Uterus (tissue), 4 donors: Measurements from ENCODE around the gene PLCL2. TPM values are rescaled to one million over a fixed set of nuclear protein-coding genes. Genes with fewer than 3 reads are reported as not detected.

ENCODE experiments used
- DNase-seq, 2 donors: peaks; one replicate each; pipeline ENCODE4 v3.0.0-alpha.2; 2019 to 2020
- H3K27ac ChIP-seq, 2 donors: fragments of 200-600 bp; sonication (generic); 1 replicate in 1 of 2; 2 replicates in 1 of 2; pipeline ENCODE4 v1.5.1; 2016 to 2018
- H3K27me3 ChIP-seq, 2 donors: fragments of 200-600 bp; sonication (generic); one replicate each; pipeline ENCODE4 v1.5.1; 2018 to 2019; ENCODE audit warnings: control low read depth in 1 of 2
- H3K36me3 ChIP-seq, 2 donors: fragments of 200-600 bp; sonication (generic); one replicate each; pipeline ENCODE4 v1.5.1; 2019; ENCODE audit warnings: control low read depth in 1 of 2
- H3K4me1 ChIP-seq, 2 donors: fragments of 200-600 bp; sonication (generic); one replicate each; pipeline ENCODE4 v1.5.1; 2018 to 2019; ENCODE audit warnings: control low read depth in 1 of 2
- H3K4me3 ChIP-seq, 2 donors: fragments of 200-600 bp; sonication (generic); 1 replicate in 1 of 2; 2 replicates in 1 of 2; pipeline ENCODE4 v1.5.1; 2018 to 2019; ENCODE audit warnings: mild to moderate bottlenecking in 1 of 2
- H3K9me3 ChIP-seq, 2 donors: fragments of 200-600 bp; sonication (generic); one replicate each; pipeline ENCODE4 v1.5.1; 2019; ENCODE audit warnings: control low read depth in 1 of 2
- POLR2A ChIP-seq, 2 donors: fragments of 450-650 bp; IDR thresholded peaks; one replicate each; pipeline ENCODE4 v1.6.1; 2016; ENCODE audit warnings: antibody characterized with exemption in 2 of 2, mild to moderate bottlenecking in 1 of 2, moderate library complexity in 1 of 2
- intact Hi-C: fragments of 100-400 bp; cut with DNase I; formaldehyde crosslinking; loops from one replicate; pipeline ENCODE4 v1.15.1; 2023; ENCODE audit warnings: low total_unique reads
- total RNA-seq, 4 donors: library from RNA; depleted of rRNA in 3 of 4; stranded (reverse); fragments of >200 nt in 3 of 4; gene quantifications; one replicate each; pipeline versions ENCODE4 v1.1.0 to v1.2.4, GENCODE V29; 2014 to 2023
- TF ChIP-seq, protein P1 (sequence below), 4 experiments: fragments of 200-600 bp in 2 of 4; fragments of 450-650 bp in 2 of 4; sonication (generic) in 2 of 4; IDR thresholded peaks; one replicate each; pipeline ENCODE4 v1.5.1; 2016 to 2019; ENCODE audit warnings: antibody characterized with exemption in 4 of 4, mild to moderate bottlenecking in 2 of 4, moderate library complexity in 1 of 4
- donor health status: DM: yes; HTN: yes; CAD: no.

Gene PLCL2
- total RNA-seq, 4 donors from 2014 or later, result 9.7 to 63.0 (median 19.5) TPM

DNA sequence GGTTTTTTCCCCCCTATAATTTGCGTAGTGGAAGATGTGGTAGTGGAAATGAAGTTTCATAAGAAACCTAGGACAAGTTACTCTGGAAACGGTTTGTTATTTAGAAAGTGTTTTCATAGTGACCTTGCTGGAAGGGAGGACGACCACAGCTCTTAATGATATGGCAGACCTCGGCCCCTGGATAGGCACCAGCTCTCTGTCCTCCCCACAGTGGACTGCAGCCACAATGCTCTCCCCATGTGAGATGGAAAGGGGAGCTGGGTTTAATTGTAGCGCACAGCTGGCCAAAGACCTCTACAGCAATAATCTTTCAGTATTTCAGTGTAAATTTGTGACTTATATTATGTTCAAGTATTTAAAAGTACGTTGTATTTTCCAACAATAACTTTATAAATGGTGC lies 151.2 kb downstream of the PLCL2 start:
- Histone ChIP-seq H3K4me1 (no peaks in the 10 kb centered on the region), H3K9me3 (no peaks in the 10 kb centered on the region), H3K4me3 (no peak overlapping the region), H3K27me3 (no peaks in the 10 kb centered on the region), H3K27ac (no peak overlapping the region), H3K36me3 (no peaks in the 10 kb centered on the region)
- TF ChIP-seq POLR2A (IDR thresholded peaks at IDR 0.05), result no peak
- TF ChIP-seq, protein P1, sequence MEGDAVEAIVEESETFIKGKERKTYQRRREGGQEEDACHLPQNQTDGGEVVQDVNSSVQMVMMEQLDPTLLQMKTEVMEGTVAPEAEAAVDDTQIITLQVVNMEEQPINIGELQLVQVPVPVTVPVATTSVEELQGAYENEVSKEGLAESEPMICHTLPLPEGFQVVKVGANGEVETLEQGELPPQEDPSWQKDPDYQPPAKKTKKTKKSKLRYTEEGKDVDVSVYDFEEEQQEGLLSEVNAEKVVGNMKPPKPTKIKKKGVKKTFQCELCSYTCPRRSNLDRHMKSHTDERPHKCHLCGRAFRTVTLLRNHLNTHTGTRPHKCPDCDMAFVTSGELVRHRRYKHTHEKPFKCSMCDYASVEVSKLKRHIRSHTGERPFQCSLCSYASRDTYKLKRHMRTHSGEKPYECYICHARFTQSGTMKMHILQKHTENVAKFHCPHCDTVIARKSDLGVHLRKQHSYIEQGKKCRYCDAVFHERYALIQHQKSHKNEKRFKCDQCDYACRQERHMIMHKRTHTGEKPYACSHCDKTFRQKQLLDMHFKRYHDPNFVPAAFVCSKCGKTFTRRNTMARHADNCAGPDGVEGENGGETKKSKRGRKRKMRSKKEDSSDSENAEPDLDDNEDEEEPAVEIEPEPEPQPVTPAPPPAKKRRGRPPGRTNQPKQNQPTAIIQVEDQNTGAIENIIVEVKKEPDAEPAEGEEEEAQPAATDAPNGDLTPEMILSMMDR (IDR thresholded peaks at IDR 0.05), result no peak
- no peak for DNase-seq
- intact Hi-C loops, result no loop called here

DNA sequence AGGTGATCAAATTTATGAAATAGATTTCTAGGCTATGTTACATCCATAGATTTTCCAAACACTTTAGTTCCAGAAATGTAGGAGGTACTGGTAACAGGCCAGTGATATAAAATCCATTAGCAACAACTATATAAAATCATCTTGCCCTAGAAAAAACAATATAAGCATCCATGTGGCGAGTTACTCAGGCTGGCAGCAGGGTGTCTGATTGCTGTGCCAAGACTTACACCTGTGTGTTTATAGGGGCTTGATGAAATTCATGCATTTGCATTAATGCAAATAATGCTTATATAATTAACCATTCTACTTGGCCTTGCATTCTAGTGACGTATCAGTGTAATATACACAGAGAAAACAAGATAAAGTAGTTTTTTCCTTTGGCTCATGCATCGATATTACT lies 153.4 kb downstream of the PLCL2 start:
- Histone ChIP-seq H3K27me3 (no peaks in the 10 kb centered on the region), H3K4me1 (no peaks in the 10 kb centered on the region), H3K27ac (no peak overlapping the region), H3K36me3 (no peaks in the 10 kb centered on the region), H3K4me3 (no peak overlapping the region), H3K9me3 (no peaks in the 10 kb centered on the region)
- intact Hi-C loops, result no loop called here
- DNase-seq, result no peak
- TF ChIP-seq, protein P1 (IDR thresholded peaks at IDR 0.05), result no peak
- TF ChIP-seq POLR2A (IDR thresholded peaks at IDR 0.05), result no peak

DNA sequence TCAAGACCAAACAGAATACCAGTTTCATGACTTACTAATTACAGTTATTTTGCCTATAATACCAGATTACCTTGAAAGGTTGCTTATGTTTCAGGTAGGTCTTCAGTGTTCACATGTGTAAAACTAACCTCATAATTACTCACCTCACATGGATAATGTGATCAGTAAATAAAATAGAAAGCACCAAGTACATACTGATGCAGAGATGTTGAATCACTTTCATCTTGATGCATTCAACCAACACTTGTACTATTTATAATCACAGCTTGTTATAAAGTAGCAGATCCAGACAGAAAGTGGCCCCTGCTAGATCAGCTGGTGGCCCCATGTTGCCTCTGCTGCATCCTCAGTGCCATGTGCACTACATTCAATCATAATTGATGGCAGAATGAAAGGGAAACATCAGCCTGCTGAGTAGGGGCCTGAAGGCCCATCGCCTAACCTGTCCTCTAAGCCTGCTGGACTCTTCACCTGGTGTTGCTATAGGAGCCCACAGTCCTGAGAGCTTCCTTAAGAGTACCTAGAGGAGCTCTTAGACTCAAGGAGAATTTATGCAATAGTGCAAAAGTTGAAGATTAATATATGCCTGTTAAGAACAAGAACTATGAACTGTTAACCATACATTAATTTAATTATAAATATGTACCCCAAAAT lies 154.3 kb downstream of the PLCL2 start:
- no peaks in the 10 kb centered on the region for H3K9me3 ChIP-seq
- no peak overlapping the region for H3K27ac ChIP-seq
- no peaks in the 10 kb centered on the region for H3K36me3 ChIP-seq
- TF ChIP-seq, protein P1 (IDR thresholded peaks at IDR 0.05), result no peak
- no peak for TF ChIP-seq POLR2A (IDR thresholded peaks at IDR 0.05)
- H3K27me3 ChIP-seq, result no peaks in the 10 kb centered on the region
- DNase-seq, result no peak
- no peak overlapping the region for H3K4me3 ChIP-seq
- intact Hi-C loops, result no loop called here
- no peaks in the 10 kb centered on the region for H3K4me1 ChIP-seq

DNA sequence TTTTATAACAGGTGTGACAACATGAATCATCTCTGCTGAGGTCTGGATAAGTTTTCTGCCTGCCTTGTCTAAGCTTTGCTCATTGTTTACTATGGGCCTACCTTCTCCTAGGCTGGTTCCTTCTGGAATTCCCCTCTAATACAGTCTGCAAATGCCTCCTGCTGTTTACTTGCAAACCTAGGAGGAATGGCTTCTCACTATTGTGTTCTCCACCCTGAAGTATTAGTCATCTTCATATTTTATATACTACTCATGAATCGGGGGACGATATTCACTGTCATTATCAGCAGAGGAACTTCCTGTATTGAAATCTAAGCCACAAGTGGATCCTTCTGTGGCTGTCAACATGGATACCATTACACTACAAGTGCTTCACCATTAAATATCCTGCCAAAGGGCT lies 154.8 kb downstream of the PLCL2 start:
- Histone ChIP-seq H3K4me3 (no peak overlapping the region), H3K27ac (no peak overlapping the region), H3K9me3 (no peaks in the 10 kb centered on the region), H3K36me3 (no peaks in the 10 kb centered on the region), H3K27me3 (no peaks in the 10 kb centered on the region), H3K4me1 (no peaks in the 10 kb centered on the region)
- no peak for TF ChIP-seq POLR2A (IDR thresholded peaks at IDR 0.05)
- TF ChIP-seq, protein P1 (IDR thresholded peaks at IDR 0.05), result no peak
- DNase-seq, result no peak
- intact Hi-C loops, result no loop called here

DNA sequence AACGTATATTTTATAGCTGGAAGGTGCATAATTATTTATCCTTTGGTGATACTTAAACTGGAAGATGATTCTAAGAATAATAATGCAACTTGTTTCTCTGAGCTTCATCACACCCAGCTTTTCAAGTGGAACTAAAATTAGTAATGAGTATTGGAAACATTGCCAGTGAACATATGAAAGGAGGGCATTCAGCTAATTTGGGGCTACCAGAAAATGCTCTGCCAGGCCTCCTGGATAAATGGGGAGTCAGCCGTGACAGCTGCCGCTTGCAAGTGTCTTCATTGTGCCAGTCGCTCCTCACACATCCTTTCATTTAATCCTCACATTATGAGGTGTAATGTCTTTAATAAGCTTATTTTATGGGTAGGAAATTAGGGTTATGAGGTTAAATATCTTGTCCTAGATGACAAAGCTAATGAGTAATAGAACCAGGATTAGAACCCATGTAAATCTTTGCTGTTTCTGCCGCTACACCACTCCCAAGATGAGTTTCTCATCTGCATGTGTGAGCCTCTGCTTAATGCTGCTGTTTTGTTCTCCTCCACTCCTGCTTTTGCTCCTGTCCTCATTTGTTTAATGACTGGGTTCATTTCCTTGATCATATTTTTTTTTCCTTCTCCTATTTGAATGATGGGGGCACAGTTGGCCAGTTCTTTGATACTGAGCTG lies 155.7 kb downstream of the PLCL2 start:
- Histone ChIP-seq H3K27ac (no peak overlapping the region), H3K27me3 (no peaks in the 10 kb centered on the region), H3K4me1 (no peaks in the 10 kb centered on the region), H3K36me3 (no peaks in the 10 kb centered on the region), H3K9me3 (no peaks in the 10 kb centered on the region), H3K4me3 (no peak overlapping the region)
- no peak for DNase-seq
- intact Hi-C loops, result no loop called here
- TF ChIP-seq POLR2A (IDR thresholded peaks at IDR 0.05), result no peak
- TF ChIP-seq, protein P1 (IDR thresholded peaks at IDR 0.05), result no peak
